HG03097 (cell line): ENCODE data around the gene ATAD2B.
"Not testable (repeated sequence)": the region's sequence is repeated elsewhere in the genome, so short reads cannot be mapped to it uniquely, and the experiment has no call there.

ENCODE experiments used
- ATAC-seq: cut with Tn5 transposase; IDR thresholded peaks from one replicate; pipeline ENCODE4 v1.9.1; 2021; ENCODE audit not compliant: unreplicated experiment, low FRiP score

Gene ATAD2B

GRCh38 chr2:23753291-23754010 lies 173.5 kb downstream of the ATAD2B start:
- ATAC-seq: no peak

- ATAC-seq: no peak
Observed at GRCh38 chr2:23751747-23752265, 175.1 kb downstream of the ATAD2B start.

DNA sequence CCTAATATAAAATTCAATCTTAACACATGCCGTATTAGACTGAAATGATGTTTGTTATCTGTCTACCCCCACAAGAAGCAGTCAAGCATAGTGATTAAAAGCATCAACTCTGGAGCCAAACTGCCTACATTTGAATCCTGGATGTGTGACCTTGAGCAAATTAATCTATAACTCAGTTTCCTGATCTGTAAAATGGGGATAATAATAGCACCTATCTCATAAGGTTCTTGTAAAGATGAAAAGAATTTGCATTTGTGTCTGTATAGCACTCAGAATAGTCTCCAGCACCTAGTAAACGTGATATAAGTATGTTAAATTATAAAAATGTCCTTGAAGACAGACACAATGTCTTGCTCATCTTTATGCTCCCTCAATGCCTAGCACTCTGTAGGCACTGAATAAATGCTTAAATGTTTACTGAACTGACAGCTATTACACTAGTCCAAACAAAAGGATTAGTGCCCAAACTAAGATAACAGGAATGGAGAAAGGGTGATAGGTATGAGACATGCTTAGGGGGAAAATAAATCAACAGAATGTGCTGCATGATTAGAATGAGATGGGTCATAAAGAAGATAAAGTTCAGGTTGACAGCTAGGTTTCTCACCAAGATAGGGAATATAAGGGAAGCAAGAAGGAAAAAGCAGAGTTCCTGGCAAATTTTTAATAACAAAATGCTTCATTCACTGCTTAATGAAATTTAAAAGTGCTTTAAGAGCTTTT lies 180.6 kb downstream of the ATAD2B start:
- ATAC-seq: no peak

DNA sequence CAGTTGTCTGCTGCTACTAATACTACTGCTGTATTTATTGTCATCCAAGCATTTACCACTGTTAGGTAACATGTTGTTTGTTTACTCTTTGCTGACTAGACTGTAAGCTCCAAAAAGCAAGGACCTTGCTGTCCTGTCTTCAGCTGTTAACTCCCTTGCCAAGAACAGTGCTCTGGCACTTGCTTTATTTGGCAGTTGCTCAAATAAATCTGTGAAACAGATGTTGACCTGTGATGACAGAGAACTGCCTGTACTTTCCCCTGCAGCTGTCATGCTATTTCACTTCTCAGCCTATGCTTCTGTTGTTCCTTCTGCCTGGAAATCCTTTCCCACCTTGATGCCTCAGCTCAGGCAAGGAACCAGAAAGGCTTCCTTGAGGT lies 181.2 kb downstream of the ATAD2B start:
- no peak for ATAC-seq

GRCh38 chr2:23745068-23745725 lies 181.7 kb downstream of the ATAD2B start:
- no peak for ATAC-seq

GRCh38 chr2:23736783-23737182 lies 190.1 kb downstream of the ATAD2B start:
- ATAC-seq: not testable (repeated sequence)

- no peak for ATAC-seq
Observed at GRCh38 chr2:23734416-23734815, 192.5 kb downstream of the ATAD2B start.

DNA sequence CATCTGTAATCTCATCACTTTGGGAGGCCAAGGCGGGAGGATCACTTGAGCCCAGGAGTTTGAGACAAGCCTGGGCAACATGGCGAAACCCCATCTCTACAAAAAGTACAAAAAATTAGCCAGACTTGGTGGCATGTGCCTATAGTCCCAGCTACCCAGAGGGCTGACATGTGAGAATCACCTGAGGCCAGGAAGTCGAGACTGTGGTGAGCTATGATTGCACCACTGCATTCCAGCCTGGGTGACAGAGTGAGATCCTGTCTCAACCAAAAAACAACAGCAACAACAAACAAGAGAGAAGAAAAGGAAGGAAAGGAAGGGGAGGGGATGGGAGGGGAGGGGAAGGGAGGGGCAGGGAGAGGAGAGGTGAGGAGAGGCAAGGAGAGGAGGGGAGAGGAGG lies 203.9 kb downstream of the ATAD2B start:
- not testable (repeated sequence) for ATAC-seq

DNA sequence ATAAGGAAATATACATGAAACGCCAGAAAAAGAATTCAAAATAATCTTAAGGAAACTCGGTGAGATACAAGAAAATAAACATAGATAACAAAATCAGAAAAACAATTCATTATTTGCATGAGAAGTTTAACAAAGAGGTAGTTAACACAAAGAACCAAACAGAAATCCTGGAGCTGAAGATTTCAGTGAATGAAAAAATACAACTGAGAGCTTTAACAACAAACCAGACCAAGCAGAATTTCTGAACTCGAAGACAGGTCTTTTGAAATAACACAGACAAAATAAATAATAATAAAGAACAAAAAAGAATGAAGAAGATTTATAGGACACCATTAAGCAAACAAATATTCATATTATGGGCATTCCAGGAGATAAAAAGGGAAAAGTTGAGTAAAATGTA lies 204.7 kb downstream of the ATAD2B start:
- ATAC-seq: no peak

- ATAC-seq: no peak
Observed at GRCh38 chr2:23721454-23721826, 205.5 kb downstream of the ATAD2B start.

DNA sequence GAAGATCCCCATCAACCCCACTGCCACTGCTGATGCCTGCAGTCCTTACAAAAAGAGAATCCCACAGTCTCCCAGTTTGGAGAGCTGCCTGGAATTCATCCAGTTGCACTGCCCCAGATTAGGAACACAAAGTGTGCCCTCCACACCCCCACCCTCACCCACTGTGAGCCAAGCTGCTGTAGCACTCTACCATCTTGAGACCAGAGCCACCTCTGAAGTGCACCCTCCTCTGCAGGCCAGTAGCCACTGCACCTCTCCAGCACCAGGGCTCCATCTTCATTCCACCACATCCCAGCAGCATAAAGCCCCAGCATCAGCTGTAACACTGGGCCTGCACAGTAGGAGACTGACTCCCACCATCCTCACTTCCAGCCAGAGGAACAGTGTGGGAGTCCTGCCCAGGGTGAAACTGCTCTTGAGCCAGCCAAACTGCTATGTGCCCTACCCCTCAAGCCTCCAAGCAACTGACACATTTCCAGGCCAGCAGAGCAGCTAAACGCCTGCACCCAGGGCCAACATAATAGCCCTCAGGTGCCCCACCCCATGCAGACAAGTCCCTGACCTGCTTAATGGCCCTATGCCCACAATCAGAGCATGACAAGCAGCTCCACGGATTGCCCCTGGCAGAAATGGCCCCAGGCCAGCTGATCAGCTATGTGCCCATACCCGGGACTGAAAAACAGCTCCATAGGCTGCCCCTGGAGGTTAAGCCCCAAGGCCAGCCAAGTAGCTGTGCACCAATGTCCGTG lies 206.0 kb downstream of the ATAD2B start:
- ATAC-seq: no peak

DNA sequence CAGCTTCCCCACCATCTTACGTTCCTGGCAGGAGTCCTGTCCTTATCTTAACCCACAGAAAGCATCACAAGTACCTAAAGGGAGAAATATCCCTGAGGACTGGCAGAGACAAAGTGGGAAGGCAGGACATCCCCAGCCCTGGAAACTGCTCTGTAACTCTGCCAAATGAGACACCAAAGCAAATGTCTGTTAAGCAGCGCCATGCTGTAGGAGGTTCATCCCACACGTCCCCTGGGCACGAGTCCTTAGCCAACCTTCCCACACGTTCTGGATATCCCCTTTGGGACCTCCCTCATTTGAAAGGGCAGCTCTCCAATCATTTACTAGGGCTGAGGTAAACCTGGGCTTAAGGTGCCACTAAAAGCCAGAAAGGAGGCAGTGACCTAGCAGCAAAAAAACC lies 207.2 kb downstream of the ATAD2B start:
- ATAC-seq: no peak

DNA sequence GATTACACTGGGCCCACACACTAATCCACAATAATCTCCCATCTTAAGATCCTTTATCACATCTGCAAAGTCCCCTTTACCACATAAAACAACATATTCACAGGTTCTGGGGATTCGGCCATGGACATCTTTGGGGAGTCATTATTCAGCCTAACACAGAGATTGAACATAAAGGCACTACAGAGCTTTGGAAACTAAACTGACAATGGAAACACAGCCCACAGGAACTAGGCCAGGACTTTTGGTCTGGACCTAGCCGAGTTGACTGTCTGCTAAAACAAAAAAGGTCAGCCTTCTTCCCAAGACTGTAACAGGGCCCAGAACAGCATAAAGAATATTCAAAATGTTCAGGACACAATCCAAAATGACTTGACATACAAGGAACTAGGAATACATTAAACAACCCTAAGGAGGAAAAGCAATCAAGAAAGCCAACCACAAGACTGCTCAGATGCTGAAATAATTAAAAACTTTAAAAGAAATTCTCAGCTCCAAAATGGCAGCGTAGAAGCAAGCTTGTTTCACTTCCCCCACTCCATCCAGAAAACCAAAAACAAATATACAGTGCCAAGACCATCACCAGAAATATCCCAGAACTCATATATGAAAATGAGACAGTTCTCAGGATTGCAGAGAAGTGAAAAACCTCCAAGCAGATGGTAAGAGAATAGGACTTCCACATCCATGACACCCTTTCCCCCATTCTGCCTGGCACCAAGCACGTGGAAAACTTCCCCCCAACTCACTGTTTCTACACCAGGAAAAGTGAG lies 207.8 kb downstream of the ATAD2B start:
- no peak for ATAC-seq

DNA sequence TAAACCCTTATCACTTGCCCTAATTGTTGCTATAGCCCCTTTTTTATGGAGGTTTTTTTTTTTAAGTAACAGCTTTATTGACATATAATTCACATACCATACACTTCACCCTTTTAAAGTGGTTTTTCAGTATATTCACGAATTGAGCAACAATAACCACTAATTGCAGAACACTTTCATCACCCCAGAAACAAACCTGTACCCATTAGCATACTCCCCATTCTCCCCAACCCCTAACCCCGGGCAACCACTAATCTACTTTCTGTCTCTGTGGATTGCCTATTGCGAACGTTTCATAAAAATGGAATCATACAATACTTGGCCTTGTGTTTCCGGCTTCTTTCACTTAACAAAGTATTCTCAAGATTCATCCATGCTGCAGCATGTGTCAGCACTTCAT lies 213.6 kb downstream of the ATAD2B start:
- no peak for ATAC-seq

- no peak for ATAC-seq
Observed at GRCh38 chr2:23712756-23713151, 214.2 kb downstream of the ATAD2B start.

DNA sequence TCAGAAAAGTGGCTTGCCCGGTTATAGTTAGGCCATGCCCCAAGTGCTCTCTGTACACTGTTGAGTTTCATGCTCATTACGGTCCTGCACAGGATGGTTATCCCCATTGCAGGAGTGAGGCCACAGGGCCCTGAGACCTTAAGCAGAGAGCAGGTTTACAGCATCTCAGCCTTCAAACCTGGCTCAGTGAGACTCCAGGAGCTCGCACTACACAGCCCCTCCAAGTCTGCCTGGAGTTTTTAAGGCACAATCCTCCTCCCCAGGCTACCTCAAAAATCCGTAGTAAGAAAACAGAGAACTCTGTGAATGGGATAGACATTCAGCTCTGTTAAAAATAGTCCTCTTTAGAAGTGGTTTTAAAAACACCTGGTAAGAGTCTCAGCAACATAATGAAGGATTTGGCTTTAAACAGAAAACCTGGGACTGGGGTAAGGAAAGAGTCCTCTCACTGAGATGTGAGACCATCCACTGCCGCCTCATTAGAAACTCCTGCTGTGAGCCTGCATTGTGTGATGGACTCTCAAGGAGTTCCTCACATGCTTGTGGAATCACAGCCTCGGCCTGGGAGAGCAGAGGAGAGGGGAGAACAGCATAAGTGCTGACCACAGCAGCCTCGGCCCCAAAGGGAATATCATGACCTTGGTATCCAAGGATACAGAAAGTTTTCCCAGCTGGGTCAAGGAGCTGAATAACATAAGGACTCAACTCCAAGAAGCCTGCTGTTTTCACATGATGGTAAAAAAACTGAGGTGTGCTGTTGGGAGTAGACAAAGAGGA lies 214.8 kb downstream of the ATAD2B start:
- ATAC-seq: no peak

- ATAC-seq: no peak
Observed at GRCh38 chr2:23709311-23709710, 217.6 kb downstream of the ATAD2B start.

- ATAC-seq: no peak
Observed at GRCh38 chr2:23708771-23709170, 218.2 kb downstream of the ATAD2B start.

- no peak for ATAC-seq
Observed at GRCh38 chr2:23707096-23707495, 219.8 kb downstream of the ATAD2B start.
